Measurements from ENCODE around the gene RASSF5.

Gene RASSF5

GRCh38 chr1:206463911-206464310, 43.4 kb upstream of the RASSF5 start:
- Histone ChIP-seq H3K27ac (ENCODE audit: low read depth, low read length) (no peak overlapping the region), H3K36me3 (ENCODE audit: control insufficient read depth, insufficient read depth, low read length) (no peaks in the 10 kb centered on the region)
- WGBS (ENCODE audit: extremely low coverage, insufficient coverage, low lambda C conversion rate) = no CpG with 5 or more reads among the region's 8 CpGs

DNA sequence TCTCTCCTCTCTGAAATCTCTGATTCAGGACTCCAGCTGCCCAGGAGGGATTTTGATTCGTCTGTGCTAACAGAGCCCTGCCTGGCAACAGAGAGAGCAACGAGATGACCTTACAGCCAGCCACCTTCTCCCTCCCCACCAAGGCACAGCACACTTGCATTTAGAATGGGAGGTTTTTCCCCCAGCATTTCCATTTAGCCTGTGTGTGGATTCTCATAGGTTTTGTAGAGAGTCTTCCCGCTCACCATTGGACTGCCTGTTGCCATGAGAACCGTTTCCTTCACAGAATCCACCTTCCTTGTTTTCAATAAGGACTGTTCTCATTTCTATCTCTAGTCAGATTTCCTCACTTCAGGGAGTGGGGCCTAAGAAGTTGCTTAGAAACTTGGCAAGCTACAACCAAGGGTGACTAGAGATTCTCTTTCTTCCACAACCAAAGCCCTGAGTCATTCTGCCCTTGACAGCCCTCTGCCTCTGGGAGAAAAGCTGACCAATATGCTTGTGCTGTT, 42.8 kb upstream of the RASSF5 start:
- no peak overlapping the region for H3K56ac ChIP-seq (ENCODE audit: low read length)
- no peak overlapping the region for H2BK120ac ChIP-seq (ENCODE audit: low read depth, low read length)
- H3K27me3 ChIP-seq (ENCODE audit: insufficient read depth, low read length, poor library complexity) = no peaks in the 10 kb centered on the region
- H2BK15ac ChIP-seq (replicated peaks; ENCODE audit: low read depth) = no peak overlapping the region
- H3K23ac ChIP-seq (ENCODE audit: low read length) = no peak overlapping the region
- H4K5ac ChIP-seq (ENCODE audit: low read length) = no peak overlapping the region
- H3K9ac ChIP-seq (ENCODE audit: low read length) = no peak overlapping the region
- WGBS (ENCODE audit: extremely low coverage, insufficient coverage, low lambda C conversion rate) = no CpG with 5 or more reads among the region's 4 CpGs
- no peak overlapping the region for H4K8ac ChIP-seq (ENCODE audit: low read depth, low read length)
- H3K4ac ChIP-seq (ENCODE audit: low read depth, low read length) = no peak overlapping the region
- no peak overlapping the region for H2AK5ac ChIP-seq (ENCODE audit: low read length)
- H3K4me2 ChIP-seq (ENCODE audit: low read length) = no peak overlapping the region
- no peak overlapping the region for H3K4me3 ChIP-seq (ENCODE audit: low read length)
- no peaks in the 10 kb centered on the region for H3K79me2 ChIP-seq (ENCODE audit: control insufficient read depth, insufficient read depth, low read length)
- H3K27ac ChIP-seq (ENCODE audit: low read depth, low read length) = no peak overlapping the region
- H3K79me1 ChIP-seq (ENCODE audit: low read length) = no peaks in the 10 kb centered on the region
- DNase-seq = no peak
- no peak overlapping the region for H3K18ac ChIP-seq (ENCODE audit: low read length)
- no peaks in the 10 kb centered on the region for H3K36me3 ChIP-seq (ENCODE audit: control insufficient read depth, insufficient read depth, low read length)
- H2BK5ac ChIP-seq (ENCODE audit: low read length) = no peak overlapping the region
- H3K4me1 ChIP-seq (ENCODE audit: control insufficient read depth, low read depth, low read length) = peaks cover 3% of the 10 kb centered on the region

More at GRCh38 chr1:206463911-206464310, 43.4 kb upstream of the RASSF5 start:
- no peak overlapping the region for H2BK5ac ChIP-seq (ENCODE audit: low read length)
- no peak overlapping the region for H4K8ac ChIP-seq (ENCODE audit: low read depth, low read length)
- H3K56ac ChIP-seq (ENCODE audit: low read length) = no peak overlapping the region
- H3K4me1 ChIP-seq (ENCODE audit: control insufficient read depth, low read depth, low read length) = no peaks in the 10 kb centered on the region
- no peak overlapping the region for H2BK15ac ChIP-seq (replicated peaks; ENCODE audit: low read depth)
- no peaks in the 10 kb centered on the region for H3K79me1 ChIP-seq (ENCODE audit: low read length)
- no peak overlapping the region for H2BK120ac ChIP-seq (ENCODE audit: low read depth, low read length)
- no peak overlapping the region for H4K5ac ChIP-seq (ENCODE audit: low read length)
- no peaks in the 10 kb centered on the region for H3K79me2 ChIP-seq (ENCODE audit: control insufficient read depth, insufficient read depth, low read length)
- DNase-seq = no peak
- H3K23ac ChIP-seq (ENCODE audit: low read length) = no peak overlapping the region
- no peaks in the 10 kb centered on the region for H3K27me3 ChIP-seq (ENCODE audit: insufficient read depth, low read length, poor library complexity)
- H3K4ac ChIP-seq (ENCODE audit: low read depth, low read length) = no peak overlapping the region
- no peak overlapping the region for H2AK5ac ChIP-seq (ENCODE audit: low read length)
- H3K18ac ChIP-seq (ENCODE audit: low read length) = no peak overlapping the region
- H3K4me3 ChIP-seq (ENCODE audit: low read length) = no peak overlapping the region
- H3K4me2 ChIP-seq (ENCODE audit: low read length) = no peak overlapping the region
- H3K9ac ChIP-seq (ENCODE audit: low read length) = no peak overlapping the region

- no peak overlapping the region for H3K27ac ChIP-seq (ENCODE audit: low read depth, low read length)
- H3K18ac ChIP-seq (ENCODE audit: low read length) = no peak overlapping the region
- no peaks in the 10 kb centered on the region for H3K36me3 ChIP-seq (ENCODE audit: control insufficient read depth, insufficient read depth, low read length)
- no peak overlapping the region for H3K4me3 ChIP-seq (ENCODE audit: low read length)
- H3K4me2 ChIP-seq (ENCODE audit: low read length) = no peak overlapping the region
- no peak for DNase-seq
- H3K23ac ChIP-seq (ENCODE audit: low read length) = no peak overlapping the region
- H4K5ac ChIP-seq (ENCODE audit: low read length) = no peak overlapping the region
- no peaks in the 10 kb centered on the region for H3K27me3 ChIP-seq (ENCODE audit: insufficient read depth, low read length, poor library complexity)
- H2BK15ac ChIP-seq (replicated peaks; ENCODE audit: low read depth) = no peak overlapping the region
- no CpG with 5 or more reads among the region's 2 CpGs for WGBS (ENCODE audit: extremely low coverage, insufficient coverage, low lambda C conversion rate)
- peaks cover 9% of the 10 kb centered on the region for H3K4me1 ChIP-seq (ENCODE audit: control insufficient read depth, low read depth, low read length)
- H2BK5ac ChIP-seq (ENCODE audit: low read length) = no peak overlapping the region
- H3K56ac ChIP-seq (ENCODE audit: low read length) = no peak overlapping the region
- H2AK5ac ChIP-seq (ENCODE audit: low read length) = no peak overlapping the region
- H3K4ac ChIP-seq (ENCODE audit: low read depth, low read length) = no peak overlapping the region
- no peak overlapping the region for H2BK120ac ChIP-seq (ENCODE audit: low read depth, low read length)
- no peaks in the 10 kb centered on the region for H3K79me2 ChIP-seq (ENCODE audit: control insufficient read depth, insufficient read depth, low read length)
- H4K8ac ChIP-seq (ENCODE audit: low read depth, low read length) = no peak overlapping the region
- H3K9ac ChIP-seq (ENCODE audit: low read length) = no peak overlapping the region
- no peaks in the 10 kb centered on the region for H3K79me1 ChIP-seq (ENCODE audit: low read length)
These were observed 41.4 kb upstream of the RASSF5 start for GRCh38 chr1:206465951-206466350.

DNA sequence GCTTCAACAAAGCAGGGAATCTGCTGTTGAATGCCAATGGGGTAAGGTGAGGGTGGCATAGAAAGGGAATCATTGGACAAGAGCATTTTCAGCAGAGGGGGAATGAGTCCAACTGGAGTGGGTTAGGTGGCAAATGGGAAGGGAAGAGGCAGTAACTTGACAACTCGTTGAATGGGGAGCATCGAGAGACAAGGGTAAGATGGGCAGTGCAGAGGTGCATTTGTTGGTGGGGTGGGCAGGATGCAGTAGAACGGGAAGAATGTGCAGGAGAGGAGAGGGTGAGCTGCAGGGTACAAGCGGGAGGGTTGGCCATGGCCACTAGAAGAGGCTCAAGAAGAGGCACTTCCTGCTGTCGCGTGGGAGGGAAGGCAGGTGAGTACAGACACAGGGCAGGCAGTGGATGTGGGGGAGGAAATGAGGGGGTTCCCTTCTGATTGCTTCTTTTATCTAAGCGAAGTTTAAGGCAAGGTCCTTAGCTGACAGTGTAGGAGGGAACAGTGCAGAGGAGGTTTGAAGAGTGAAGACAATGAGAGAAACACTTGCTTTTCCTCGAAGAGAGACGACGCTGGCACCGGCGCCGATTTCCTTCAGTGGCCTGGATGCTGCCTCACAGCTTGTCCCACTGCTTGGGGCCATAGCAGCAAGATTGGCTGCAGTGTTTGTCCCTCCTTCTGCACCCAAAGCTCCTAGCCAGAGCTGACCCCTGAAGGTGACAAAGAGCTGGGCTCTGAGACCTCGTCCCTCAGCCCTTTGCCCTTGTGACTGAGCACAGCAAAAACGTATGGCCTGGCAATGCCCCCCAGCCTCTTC, 40.3 kb upstream of the RASSF5 start:
- Histone ChIP-seq H3K9ac (ENCODE audit: low read length) (no peak overlapping the region), H3K4me2 (ENCODE audit: low read length) (no peak overlapping the region), H3K79me1 (ENCODE audit: low read length) (no peaks in the 10 kb centered on the region), H3K4ac (ENCODE audit: low read depth, low read length) (no peak overlapping the region), H3K4me3 (ENCODE audit: low read length) (no peak overlapping the region), H2BK120ac (ENCODE audit: low read depth, low read length) (no peak overlapping the region), H4K8ac (ENCODE audit: low read depth, low read length) (no peak overlapping the region), H3K36me3 (ENCODE audit: control insufficient read depth, insufficient read depth, low read length) (no peaks in the 10 kb centered on the region), H2AK5ac (ENCODE audit: low read length) (no peak overlapping the region), H3K4me1 (ENCODE audit: control insufficient read depth, low read depth, low read length) (peaks cover 14% of the 10 kb centered on the region), H3K27me3 (ENCODE audit: insufficient read depth, low read length, poor library complexity) (no peaks in the 10 kb centered on the region), H3K56ac (ENCODE audit: low read length) (no peak overlapping the region), H3K27ac (ENCODE audit: low read depth, low read length) (no peak overlapping the region), H4K5ac (ENCODE audit: low read length) (no peak overlapping the region), H2BK15ac (replicated peaks; ENCODE audit: low read depth) (no peak overlapping the region), H3K18ac (ENCODE audit: low read length) (no peak overlapping the region), H3K23ac (ENCODE audit: low read length) (no peak overlapping the region), H3K79me2 (ENCODE audit: control insufficient read depth, insufficient read depth, low read length) (no peaks in the 10 kb centered on the region), H2BK5ac (ENCODE audit: low read length) (no peak overlapping the region)
- DNase-seq = no peak
- WGBS (ENCODE audit: extremely low coverage, insufficient coverage, low lambda C conversion rate) = no CpG with 5 or more reads among the region's 15 CpGs

- H4K8ac ChIP-seq (ENCODE audit: low read depth, low read length) = no peak overlapping the region
- DNase-seq = no peak
- no peak overlapping the region for H3K18ac ChIP-seq (ENCODE audit: low read length)
- no peak overlapping the region for H3K4ac ChIP-seq (ENCODE audit: low read depth, low read length)
- no peaks in the 10 kb centered on the region for H3K79me1 ChIP-seq (ENCODE audit: low read length)
- no peak overlapping the region for H3K56ac ChIP-seq (ENCODE audit: low read length)
- H4K5ac ChIP-seq (ENCODE audit: low read length) = no peak overlapping the region
- no peak overlapping the region for H3K9ac ChIP-seq (ENCODE audit: low read length)
- no peak overlapping the region for H2BK5ac ChIP-seq (ENCODE audit: low read length)
- H3K36me3 ChIP-seq (ENCODE audit: control insufficient read depth, insufficient read depth, low read length) = no peaks in the 10 kb centered on the region
- H3K79me2 ChIP-seq (ENCODE audit: control insufficient read depth, insufficient read depth, low read length) = no peaks in the 10 kb centered on the region
- H3K23ac ChIP-seq (ENCODE audit: low read length) = no peak overlapping the region
- WGBS (ENCODE audit: extremely low coverage, insufficient coverage, low lambda C conversion rate) = no CpG with 5 or more reads among the region's 9 CpGs
- H2BK15ac ChIP-seq (replicated peaks; ENCODE audit: low read depth) = no peak overlapping the region
- H3K4me3 ChIP-seq (ENCODE audit: low read length) = no peak overlapping the region
- H2BK120ac ChIP-seq (ENCODE audit: low read depth, low read length) = no peak overlapping the region
- no peak overlapping the region for H3K4me2 ChIP-seq (ENCODE audit: low read length)
- peaks cover 19% of the 10 kb centered on the region for H3K4me1 ChIP-seq (ENCODE audit: control insufficient read depth, low read depth, low read length)
- H2AK5ac ChIP-seq (ENCODE audit: low read length) = no peak overlapping the region
- H3K27me3 ChIP-seq (ENCODE audit: insufficient read depth, low read length, poor library complexity) = no peaks in the 10 kb centered on the region
- no peak overlapping the region for H3K27ac ChIP-seq (ENCODE audit: low read depth, low read length)
These were observed 39.4 kb upstream of the RASSF5 start for GRCh38 chr1:206467915-206468314.

Data from mesendoderm (in vitro differentiated cells).